ENCODE results near the gene WBP1. TPM values are rescaled to one million over a fixed set of nuclear protein-coding genes. Genes with fewer than 3 reads are reported as not detected.

The WBP1 gene
- total RNA-seq, 1 experiment from 2014 or later = 66.0 TPM

GRCh38 chr2:74427551-74427950 lies 30.7 kb upstream of the WBP1 start:
- TF ChIP-seq ESRRA (CRISPR knock-in tag; IDR thresholded peaks at IDR 0.05; ENCODE audit: borderline replicate concordance) (no peak), CREB1 (CRISPR knock-in tag; IDR thresholded peaks at IDR 0.05) (no peak), ZBTB43 (CRISPR knock-in tag; IDR thresholded peaks at IDR 0.05) (no peak), PRRX2 (CRISPR knock-in tag; IDR thresholded peaks at IDR 0.05) (no peak), FOXK1 (CRISPR knock-in tag; IDR thresholded peaks at IDR 0.05) (no peak), FOXP4 (CRISPR knock-in tag; IDR thresholded peaks at IDR 0.05) (no peak), NR3C1 (CRISPR knock-in tag; conservative IDR thresholded peaks at IDR 0.05; ENCODE audit: low read depth) (no peak), E2F4 (CRISPR knock-in tag; IDR thresholded peaks at IDR 0.05; ENCODE audit: borderline replicate concordance, low read depth) (no peak), GRHL2 (CRISPR knock-in tag; IDR thresholded peaks at IDR 0.05; ENCODE audit: insufficient replicate concordance, severe bottlenecking) (no peak), ZNF416 (CRISPR knock-in tag; IDR thresholded peaks at IDR 0.05) (no peak), CREM (CRISPR knock-in tag; IDR thresholded peaks at IDR 0.05) (no peak), USF2 (CRISPR knock-in tag; IDR thresholded peaks at IDR 0.05) (no peak), CBFB (CRISPR knock-in tag; IDR thresholded peaks at IDR 0.05; ENCODE audit: low read depth) (no peak), NFYB (CRISPR knock-in tag; conservative IDR thresholded peaks at IDR 0.05; ENCODE audit: low read depth) (no peak), FOXP1 (CRISPR knock-in tag; IDR thresholded peaks at IDR 0.05; ENCODE audit: borderline replicate concordance) (no peak), MAX (CRISPR knock-in tag; IDR thresholded peaks at IDR 0.05) (no peak), ZNF512 (CRISPR knock-in tag; IDR thresholded peaks at IDR 0.05; ENCODE audit: borderline replicate concordance) (no peak), IRF2 (CRISPR knock-in tag; IDR thresholded peaks at IDR 0.05; ENCODE audit: borderline replicate concordance, low read depth) (no peak)
- Mint-ChIP-seq H3K36me3 (peaks cover 66% of the 10 kb centered on the region), H3K27ac (peak overlapping the region; percentile 24; the same call in 1 of the 2 replicates), H3K4me1 (peaks cover 6% of the 10 kb centered on the region), H3K9me3 (no peaks in the 10 kb centered on the region), H3K27me3 (ENCODE audit: low read depth) (peaks cover 16% of the 10 kb centered on the region), H3K4me3 (no peak overlapping the region)
- ATAC-seq (no peak), DNase-seq (ENCODE audit: low spot score) (no peak)
- ChIA-PET CTCF (no interaction called here), POLR2A (no interaction called here)

- ChIA-PET POLR2A (no interaction called here), CTCF (no interaction called here)
- no peak overlapping the region for H3K27ac Mint-ChIP-seq
- H3K9me3 Mint-ChIP-seq = no peaks in the 10 kb centered on the region
- H3K4me1 Mint-ChIP-seq = no peaks in the 10 kb centered on the region
- H3K4me3 Mint-ChIP-seq = no peak overlapping the region
- peaks cover 64% of the 10 kb centered on the region for H3K36me3 Mint-ChIP-seq
- no peak for ATAC-seq
- no peak for DNase-seq (ENCODE audit: low spot score)
- peaks cover 5% of the 10 kb centered on the region for H3K27me3 Mint-ChIP-seq (ENCODE audit: low read depth)
- no peak for TF ChIP-seq ETV6 (CRISPR knock-in tag; IDR thresholded peaks at IDR 0.05)
- TF ChIP-seq NR3C1 (CRISPR knock-in tag; conservative IDR thresholded peaks at IDR 0.05; ENCODE audit: low read depth) = no peak
- no peak for TF ChIP-seq EMX1 (CRISPR knock-in tag; IDR thresholded peaks at IDR 0.05)
- TF ChIP-seq CTCF (IDR thresholded peaks at IDR 0.05) = no peak
- no peak for TF ChIP-seq KAT7 (CRISPR knock-in tag; IDR thresholded peaks at IDR 0.05; ENCODE audit: borderline replicate concordance)
- no peak for TF ChIP-seq TEAD1 (CRISPR knock-in tag; IDR thresholded peaks at IDR 0.05)
- TF ChIP-seq ATF6 (CRISPR knock-in tag; IDR thresholded peaks at IDR 0.05) = no peak
Measured at GRCh38 chr2:74428675-74429074, 29.6 kb upstream of the WBP1 start.
